HepG2 (cell line): ENCODE data around the gene GATB. TPM values are rescaled to one million over a fixed set of nuclear protein-coding genes. Genes with fewer than 3 reads are reported as not detected.

Source experiments
- ATAC-seq: fragments of 200-7000 bp; cut with Tn5 transposase; 3 replicates; pipeline ENCODE4 v1.9.1; 2020; ENCODE audit warnings: mild to moderate bottlenecking, moderate library complexity
- BruUV-seq: library from RNA; stranded (reverse); fragments of 400-500 nt; replicated peaks from 2 replicates; lab custom pipeline; 2021; lab: Mats Ljungman, UMichigan
- CTCF ChIA-PET: fragments of 300-600 bp; formaldehyde crosslinking; extraction: SDS; loops from one replicate; lab custom pipeline; 2021; ENCODE audit warnings: low total read pairs, inconsistent platforms, low intra/inter-chr PET ratio; lab: Yijun Ruan, JAX
- POLR2A ChIA-PET: fragments of 350-600 bp; sonication (Branson Sonifier 250); formaldehyde crosslinking; loops from one replicate; lab custom pipeline; 2020; ENCODE audit warnings: antibody characterized with exemption, inconsistent platforms; lab: Yijun Ruan, JAX
- DNase-seq: peaks from one replicate; pipeline ENCODE4 v3.0.0-alpha.2; 2015; ENCODE audit warnings: low spot score
- FAIRE-seq: peaks from 3 replicates; lab custom pipeline; 2011; peaks lifted over from hg19 to GRCh38; lab: Jason Lieb, UNC
- H2AFZ ChIP-seq: one replicate; pipeline ENCODE4 v1.6.1; 2011; ENCODE audit warnings: low read length, inconsistent platforms
- H3K27ac ChIP-seq: fragments of 300-600 bp; 3 replicates; pipeline ENCODE4 v1.8.0; 2011; ENCODE audit warnings: mixed run types, mild to moderate bottlenecking, mixed read lengths, low read length, inconsistent platforms; ENCODE audit not compliant: insufficient read depth; ENCODE audit errors: extremely low read length
- H3K27me3 ChIP-seq, 2 experiments: fragments of 200-600 bp in 1 of 2; 2 replicates in 1 of 2; 3 replicates in 1 of 2; pipeline versions ENCODE4 v1.6.0 to v1.8.0; 2011; ENCODE audit warnings: low read length in 2 of 2, mild to moderate bottlenecking in 2 of 2, moderate library complexity in 2 of 2, inconsistent platforms in 1 of 2; ENCODE audit not compliant: insufficient read depth in 2 of 2, control insufficient read depth in 1 of 2
- H3K36me3 ChIP-seq, 2 experiments: fragments of 200-600 bp in 1 of 2; replicated peaks in 1 of 2; 2 replicates in 1 of 2; 3 replicates in 1 of 2; pipeline versions ENCODE4 v1.5.1 to v1.8.0; 2011; ENCODE audit warnings: low read length in 2 of 2, inconsistent platforms in 1 of 2; ENCODE audit not compliant: insufficient read depth in 2 of 2, control insufficient read depth in 1 of 2
- H3K4me1 ChIP-seq: 2 replicates; pipeline ENCODE4 v1.5.1; 2012; ENCODE audit warnings: low read length, inconsistent platforms; ENCODE audit not compliant: insufficient read depth
- H3K4me2 ChIP-seq: 2 replicates; pipeline ENCODE4 v1.6.0; 2011; ENCODE audit warnings: low read depth, low read length, inconsistent platforms
- H3K4me3 ChIP-seq, 3 experiments: fragments of 200-600 bp in 1 of 3; sonication (generic), shearing (Covaris generic) in 1 of 3; replicated peaks in 1 of 3; 2 replicates each; pipeline ENCODE4 v1.5.1; 2011 to 2016; ENCODE audit warnings: low read length in 3 of 3, inconsistent platforms in 2 of 3, low read depth in 2 of 3, mild to moderate bottlenecking in 2 of 3, control low read depth in 1 of 3, mixed read lengths in 1 of 3; ENCODE audit not compliant: insufficient read depth in 1 of 3
- H3K79me2 ChIP-seq: one replicate; pipeline ENCODE4 v1.6.1; 2011; ENCODE audit warnings: low read length, inconsistent platforms; ENCODE audit not compliant: insufficient read depth
- H3K9ac ChIP-seq: 2 replicates; pipeline ENCODE4 v1.6.0; 2011; ENCODE audit warnings: mild to moderate bottlenecking, low read depth, low read length, inconsistent platforms; ENCODE audit not compliant: insufficient read depth
- H3K9me3 ChIP-seq: 2 replicates; pipeline ENCODE4 v1.5.1; 2012; ENCODE audit warnings: mild to moderate bottlenecking, low read length
- H4K20me1 ChIP-seq: 2 replicates; pipeline ENCODE4 v1.6.0; 2011; ENCODE audit warnings: inconsistent platforms, mild to moderate bottlenecking, low read length, moderate library complexity; ENCODE audit not compliant: insufficient read depth
- CHD2 ChIP-seq: IDR thresholded peaks from 2 replicates; pipeline ENCODE4 v1.6.1; 2011; ENCODE audit warnings: low read depth, low read length, improper control_type of control experiment
- DNMT1 ChIP-seq: sonication (generic); formaldehyde crosslinking; IDR thresholded peaks from 2 replicates; pipeline ENCODE4 v1.5.1; 2020; ENCODE audit warnings: mild to moderate bottlenecking, missing genetic modification reagents
- ELF4 ChIP-seq: sonication (generic); formaldehyde crosslinking; IDR thresholded peaks from 2 replicates; pipeline ENCODE4 v1.5.0; 2020; ENCODE audit warnings: missing genetic modification reagents, mild to moderate bottlenecking, moderate library complexity, borderline replicate concordance
- KLF6 ChIP-seq: IDR thresholded peaks from 2 replicates; pipeline ENCODE4 v1.8.0; 2016; ENCODE audit warnings: missing biosample characterization, missing genetic modification reagents
- SNAPC4 ChIP-seq: sonication (generic); formaldehyde crosslinking; IDR thresholded peaks from 2 replicates; pipeline ENCODE4 v1.4.0; 2020; ENCODE audit warnings: mild to moderate bottlenecking, missing genetic modification reagents
- ZNF746 ChIP-seq: sonication (generic); formaldehyde crosslinking; IDR thresholded peaks from 2 replicates; pipeline ENCODE4 v1.8.0; 2022; ENCODE audit warnings: mild to moderate bottlenecking, missing genetic modification reagents
- WGBS: methylation state at CpG from one replicate; pipeline ENCODE4 v1.1.6; 2017; ENCODE audit warnings: low lambda C conversion rate; 5-methylcytosine and 5-hydroxymethylcytosine counted together
- in situ Hi-C: cut with HindIII; loops from 2 replicates; pipeline ENCODE4 v1.10.0; 2017; ENCODE audit warnings: low pct_unique_long_range_greater_than_20kb; ENCODE audit not compliant: extremely low pct_ligation_motif_present
- intact Hi-C: fragments of 100-400 bp; cut with micrococcal nuclease; formaldehyde crosslinking; loops from one replicate; pipeline ENCODE4 v1.10.0; 2022; ENCODE audit not compliant: unreplicated experiment
- polyA plus RNA-seq, 8 experiments: library from polyadenylated mRNA; depleted of rRNA in 3 of 8; stranded (reverse) in 7 of 8; unstranded in 1 of 8; fragments of >200 nt; fragmentation: Illumina TruSeq in 4 of 8; extraction: Trizol in 4 of 8; gene quantifications; 2 replicates each; pipeline versions ENCODE4 v1.2.1 to v1.2.3, GENCODE V29; 2011 to 2016; ENCODE audit warnings: low read depth in 4 of 8, missing spikeins in 1 of 8, mixed read lengths in 1 of 8; ENCODE audit not compliant: insufficient read depth in 1 of 8
- total RNA-seq, 5 experiments: library from RNA; depleted of rRNA; stranded (reverse); fragments of >200 nt; fragmentation: Illumina TruSeq; extraction: Trizol; gene quantifications; 2 replicates each; pipeline ENCODE4 v1.2.3, GENCODE V29; 2016; ENCODE audit warnings: low read depth in 1 of 5

Gene GATB
- total and polyA plus RNA-seq, 2 of the 13 experiments (the other 11 are each of a cell fraction or from before 2014, with no cell fraction given): 32.3 to 32.4 TPM

DNA sequence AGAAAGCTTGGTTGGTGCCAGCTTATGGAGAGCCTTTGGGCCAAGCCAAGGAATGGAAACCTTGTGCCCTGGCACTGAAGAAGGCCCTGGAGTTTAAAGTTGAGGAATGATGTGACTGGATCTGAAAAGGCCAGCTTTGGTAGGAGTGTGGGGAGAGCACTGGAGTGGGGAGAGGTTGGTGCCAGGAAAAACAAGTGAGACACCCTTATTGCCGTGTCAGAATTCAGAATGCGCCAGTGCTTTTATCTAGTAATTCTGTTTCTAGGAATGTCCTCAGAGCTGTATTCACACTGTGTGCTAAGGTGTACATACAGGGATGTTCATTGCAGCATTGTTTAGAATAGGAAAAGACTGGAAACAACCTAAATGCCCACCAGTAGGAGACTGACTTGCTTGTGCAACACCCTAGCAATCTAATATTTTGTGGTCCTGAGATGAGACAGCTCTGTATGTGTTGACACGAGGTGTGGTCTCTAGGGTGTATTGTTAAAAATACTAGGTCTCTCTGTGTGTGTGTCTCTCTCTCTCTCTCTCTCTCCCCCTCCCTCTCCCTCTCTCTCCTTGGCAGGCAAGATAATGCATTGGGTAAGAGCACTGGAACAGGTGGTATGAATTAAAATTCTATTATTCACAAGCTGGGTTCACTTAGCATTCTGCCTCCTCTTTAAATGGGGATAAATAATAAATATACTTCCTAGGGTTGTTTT lies 107.8 kb downstream of the GATB start:
- ChIA-PET POLR2A (no interaction called here), CTCF (no interaction called here)
- Histone ChIP-seq H3K27ac (no peak overlapping the region), H3K4me3 (no peak overlapping the region), H3K36me3 (peaks cover 0 to 13% of the 10 kb centered on the region in 2 experiments; a peak in 2 of 5 replicates), H3K4me2 (no peak overlapping the region), H2AFZ (no peak overlapping the region), H3K4me1 (no peaks in the 10 kb centered on the region), H3K9me3 (no peaks in the 10 kb centered on the region), H4K20me1 (no peaks in the 10 kb centered on the region), H3K9ac (no peak overlapping the region), H3K27me3 (no peaks in the 10 kb centered on the region; a peak in 1 of 5 replicates), H3K79me2 (no peaks in the 10 kb centered on the region)
- FAIRE-seq (no peak), DNase-seq (no peak), ATAC-seq (no peak)
- 80% methylated on average over 3 of the region's 3 CpGs for WGBS
- BruUV-seq: no TSS peak
- intact Hi-C loops: no loop called here
- TF ChIP-seq ZNF746 (no peak), SNAPC4 (CRISPR knock-in tag) (no peak), ELF4 (CRISPR knock-in tag) (no peak), DNMT1 (CRISPR knock-in tag) (no peak), CHD2 (no peak), KLF6 (CRISPR knock-in tag) (no peak)
- in situ Hi-C loops: no loop called here
